ENCODE data around the gene OSBPL8.
"Not testable (repeated sequence)": the region's sequence is repeated elsewhere in the genome, so short reads cannot be mapped to it uniquely, and the experiment has no call there.

OSBPL8 gene

DNA sequence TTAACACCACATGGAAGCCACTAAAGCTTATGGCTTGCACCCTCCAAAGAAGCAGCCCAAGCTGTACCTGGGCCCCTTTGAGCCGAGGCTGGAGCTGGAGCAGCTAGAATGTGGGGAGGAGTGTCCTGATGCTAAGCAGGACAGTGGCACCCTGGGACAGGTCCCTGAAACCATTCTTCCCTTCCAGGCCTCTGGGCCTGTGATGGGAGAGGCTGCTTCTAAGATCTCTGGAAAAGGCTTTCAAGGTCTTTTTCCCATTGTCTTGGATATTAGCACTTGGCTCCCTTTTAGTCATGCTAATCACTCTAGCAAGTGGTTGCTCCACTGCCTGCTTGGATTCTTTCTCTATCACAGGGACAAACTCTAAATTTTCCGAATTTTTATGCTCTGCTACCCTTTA is 40.9 kb downstream of the OSBPL8 start:
- H3K27me3 ChIP-seq (replicated peaks; ENCODE audit: control insufficient read depth, insufficient read depth, low read length), result no peaks in the 10 kb centered on the region
- no peak overlapping the region for H3K4me3 ChIP-seq (ENCODE audit: low read length)
- no peaks in the 10 kb centered on the region for H3K4me1 ChIP-seq (ENCODE audit: control insufficient read depth, insufficient read depth, low read length)
- H3K9ac ChIP-seq (ENCODE audit: low read length), result no peak overlapping the region
- no peaks in the 10 kb centered on the region for H3K9me3 ChIP-seq (ENCODE audit: control insufficient read depth, low read length)
- no peak for DNase-seq (ENCODE audit: low read depth)
- no peaks in the 10 kb centered on the region for H3K36me3 ChIP-seq (ENCODE audit: control insufficient read depth, insufficient read depth, low read length, severe bottlenecking)

DNA sequence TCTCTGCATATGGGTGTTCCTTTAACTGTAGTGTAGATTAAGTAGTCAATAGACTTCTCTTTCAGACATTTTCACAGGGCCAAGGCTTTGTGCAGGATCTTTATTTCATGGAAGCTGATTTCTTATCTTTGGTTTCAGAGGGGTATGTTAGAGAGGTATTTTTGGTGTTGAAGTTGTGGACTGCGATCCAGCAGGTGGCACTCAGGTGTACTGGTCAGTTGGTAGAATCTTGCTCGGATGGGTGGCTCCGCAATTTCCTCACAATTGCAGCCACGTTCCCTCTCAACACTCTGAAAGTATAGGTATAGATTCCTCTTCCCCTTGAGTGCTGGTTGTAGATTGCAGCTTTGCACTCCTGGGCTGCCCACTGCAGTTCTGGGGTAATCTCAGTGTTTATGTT is 44.3 kb downstream of the OSBPL8 start:
- H3K9ac ChIP-seq (ENCODE audit: low read length), result no peak overlapping the region

DNA sequence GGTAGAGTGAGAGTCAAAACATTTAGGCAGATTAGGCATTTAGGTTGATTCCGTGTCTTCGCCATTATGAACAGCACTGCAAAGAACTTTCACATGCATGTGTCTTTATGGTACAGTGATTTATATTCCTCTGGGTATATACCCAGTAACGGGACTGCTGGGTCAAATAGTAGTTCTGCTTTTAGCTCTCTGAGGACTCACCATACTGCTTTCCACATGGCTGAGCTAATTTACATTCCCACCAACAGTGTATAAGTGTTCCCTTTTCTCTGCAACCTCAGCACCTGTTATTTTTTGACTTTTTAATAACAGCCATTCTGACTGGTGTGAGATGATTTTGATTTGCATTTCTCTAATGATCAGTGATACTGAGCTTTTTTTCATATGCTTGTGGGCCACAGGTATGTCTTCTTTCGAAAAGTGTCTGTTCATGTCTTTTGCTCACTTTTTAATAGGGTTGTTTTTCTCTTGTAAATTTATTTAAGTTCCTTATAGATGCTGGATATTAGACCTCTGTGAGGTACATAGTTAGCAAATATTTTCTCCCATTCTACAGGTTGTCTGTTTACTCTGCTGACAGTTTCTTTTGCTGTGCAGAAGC is 48.4 kb downstream of the OSBPL8 start:
- H3K4me1 ChIP-seq (ENCODE audit: control insufficient read depth, insufficient read depth, low read length); DNase-seq (ENCODE audit: low read depth); H3K9me3 ChIP-seq (ENCODE audit: control insufficient read depth, low read length); H3K4me3 ChIP-seq (ENCODE audit: low read length); H3K9ac ChIP-seq (ENCODE audit: low read length); H3K36me3 ChIP-seq (ENCODE audit: control insufficient read depth, insufficient read depth, low read length, severe bottlenecking); H3K27me3 ChIP-seq (replicated peaks; ENCODE audit: control insufficient read depth, insufficient read depth, low read length): not testable (repeated sequence)

More for the DNA sequence above, 44.3 kb downstream of the OSBPL8 start:
- Histone ChIP-seq H3K27me3 (replicated peaks; ENCODE audit: control insufficient read depth, insufficient read depth, low read length) (no peaks in the 10 kb centered on the region), H3K9me3 (ENCODE audit: control insufficient read depth, low read length) (no peaks in the 10 kb centered on the region), H3K4me3 (ENCODE audit: low read length) (no peak overlapping the region), H3K4me1 (ENCODE audit: control insufficient read depth, insufficient read depth, low read length) (no peaks in the 10 kb centered on the region), H3K36me3 (ENCODE audit: control insufficient read depth, insufficient read depth, low read length, severe bottlenecking) (no peaks in the 10 kb centered on the region)
- DNase-seq (ENCODE audit: low read depth), result no peak

- H3K36me3 ChIP-seq (ENCODE audit: control insufficient read depth, insufficient read depth, low read length, severe bottlenecking), result no peaks in the 10 kb centered on the region
- no peaks in the 10 kb centered on the region for H3K27me3 ChIP-seq (replicated peaks; ENCODE audit: control insufficient read depth, insufficient read depth, low read length)
- H3K9ac ChIP-seq (ENCODE audit: low read length), result no peak overlapping the region
- H3K4me3 ChIP-seq (ENCODE audit: low read length), result no peak overlapping the region
- no peaks in the 10 kb centered on the region for H3K9me3 ChIP-seq (ENCODE audit: control insufficient read depth, low read length)
- DNase-seq (ENCODE audit: low read depth), result no peak
- H3K4me1 ChIP-seq (ENCODE audit: control insufficient read depth, insufficient read depth, low read length), result peaks cover 4% of the 10 kb centered on the region
These were observed 51.2 kb downstream of the OSBPL8 start for GRCh38 chr12:76508128-76508980.

- no peak for DNase-seq (ENCODE audit: low read depth)
- H3K4me1 ChIP-seq (ENCODE audit: control insufficient read depth, insufficient read depth, low read length), result peaks cover 4% of the 10 kb centered on the region
These were observed 53.4 kb downstream of the OSBPL8 start for GRCh38 chr12:76506149-76506548.

GRCh38 chr12:76505050-76505449 is 54.5 kb downstream of the OSBPL8 start:
- no peaks in the 10 kb centered on the region for H3K9me3 ChIP-seq (ENCODE audit: control insufficient read depth, low read length)
- no peak for DNase-seq (ENCODE audit: low read depth)
- H3K9ac ChIP-seq (ENCODE audit: low read length), result no peak overlapping the region
- no peak overlapping the region for H3K4me3 ChIP-seq (ENCODE audit: low read length)
- peaks cover 4% of the 10 kb centered on the region for H3K4me1 ChIP-seq (ENCODE audit: control insufficient read depth, insufficient read depth, low read length)
- H3K36me3 ChIP-seq (ENCODE audit: control insufficient read depth, insufficient read depth, low read length, severe bottlenecking), result no peaks in the 10 kb centered on the region
- no peaks in the 10 kb centered on the region for H3K27me3 ChIP-seq (replicated peaks; ENCODE audit: control insufficient read depth, insufficient read depth, low read length)

More at GRCh38 chr12:76506149-76506548, 53.4 kb downstream of the OSBPL8 start:
- Histone ChIP-seq H3K9me3 (ENCODE audit: control insufficient read depth, low read length) (no peaks in the 10 kb centered on the region), H3K27me3 (replicated peaks; ENCODE audit: control insufficient read depth, insufficient read depth, low read length) (no peaks in the 10 kb centered on the region), H3K9ac (ENCODE audit: low read length) (no peak overlapping the region), H3K4me3 (ENCODE audit: low read length) (no peak overlapping the region), H3K36me3 (ENCODE audit: control insufficient read depth, insufficient read depth, low read length, severe bottlenecking) (no peaks in the 10 kb centered on the region)

- no peak for DNase-seq (ENCODE audit: low read depth)
- Histone ChIP-seq H3K36me3 (ENCODE audit: control insufficient read depth, insufficient read depth, low read length, severe bottlenecking) (no peaks in the 10 kb centered on the region), H3K4me1 (ENCODE audit: control insufficient read depth, insufficient read depth, low read length) (peaks cover 4% of the 10 kb centered on the region), H3K9me3 (ENCODE audit: control insufficient read depth, low read length) (no peaks in the 10 kb centered on the region), H3K9ac (ENCODE audit: low read length) (no peak overlapping the region), H3K4me3 (ENCODE audit: low read length) (no peak overlapping the region), H3K27me3 (replicated peaks; ENCODE audit: control insufficient read depth, insufficient read depth, low read length) (no peaks in the 10 kb centered on the region)
These were observed 55.0 kb downstream of the OSBPL8 start for GRCh38 chr12:76504606-76505005.

- Histone ChIP-seq H3K27me3 (replicated peaks; ENCODE audit: control insufficient read depth, insufficient read depth, low read length) (no peaks in the 10 kb centered on the region), H3K9me3 (ENCODE audit: control insufficient read depth, low read length) (no peaks in the 10 kb centered on the region), H3K4me3 (ENCODE audit: low read length) (no peak overlapping the region), H3K36me3 (ENCODE audit: control insufficient read depth, insufficient read depth, low read length, severe bottlenecking) (no peaks in the 10 kb centered on the region), H3K4me1 (ENCODE audit: control insufficient read depth, insufficient read depth, low read length) (peaks cover 4% of the 10 kb centered on the region), H3K9ac (ENCODE audit: low read length) (no peak overlapping the region)
- DNase-seq (ENCODE audit: low read depth), result no peak
These were observed 55.6 kb downstream of the OSBPL8 start for GRCh38 chr12:76503957-76504356.

GRCh38 chr12:76501390-76501789 is 58.2 kb downstream of the OSBPL8 start:
- H3K9me3 ChIP-seq (ENCODE audit: control insufficient read depth, low read length), result no peaks in the 10 kb centered on the region
- H3K36me3 ChIP-seq (ENCODE audit: control insufficient read depth, insufficient read depth, low read length, severe bottlenecking), result no peaks in the 10 kb centered on the region
- H3K4me1 ChIP-seq (ENCODE audit: control insufficient read depth, insufficient read depth, low read length), result peaks cover 4% of the 10 kb centered on the region
- no peak overlapping the region for H3K4me3 ChIP-seq (ENCODE audit: low read length)
- DNase-seq (ENCODE audit: low read depth), result no peak
- no peak overlapping the region for H3K9ac ChIP-seq (ENCODE audit: low read length)
- no peaks in the 10 kb centered on the region for H3K27me3 ChIP-seq (replicated peaks; ENCODE audit: control insufficient read depth, insufficient read depth, low read length)

- H3K36me3 ChIP-seq (ENCODE audit: control insufficient read depth, insufficient read depth, low read length, severe bottlenecking); H3K9me3 ChIP-seq (ENCODE audit: control insufficient read depth, low read length); H3K27me3 ChIP-seq (replicated peaks; ENCODE audit: control insufficient read depth, insufficient read depth, low read length); H3K4me3 ChIP-seq (ENCODE audit: low read length); H3K9ac ChIP-seq (ENCODE audit: low read length); DNase-seq (ENCODE audit: low read depth); H3K4me1 ChIP-seq (ENCODE audit: control insufficient read depth, insufficient read depth, low read length): not testable (repeated sequence)
These were observed 60.4 kb downstream of the OSBPL8 start for GRCh38 chr12:76499136-76499535.

DNA sequence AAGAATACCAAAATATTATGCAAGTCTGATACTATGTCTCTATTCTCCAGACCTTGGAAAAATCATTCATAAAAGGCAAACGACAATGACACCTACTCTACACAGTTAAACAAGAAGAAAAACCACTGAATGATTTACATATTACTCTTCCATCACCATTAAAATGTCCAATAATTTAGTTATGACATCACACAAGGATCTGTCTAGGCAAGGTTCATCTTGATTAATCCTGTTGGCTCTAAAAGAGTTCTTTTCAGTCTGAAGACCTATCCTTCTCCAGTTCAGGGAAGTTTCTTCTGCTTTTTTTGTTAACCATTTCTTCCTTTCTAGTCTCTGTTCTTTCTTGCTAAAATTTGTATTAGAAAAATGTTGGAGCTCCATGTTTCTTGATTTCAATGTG is 64.0 kb downstream of the OSBPL8 start:
- peak; percentile 2 for DNase-seq (ENCODE audit: low read depth)
- Histone ChIP-seq H3K9me3 (ENCODE audit: control insufficient read depth, low read length) (peaks cover 12% of the 10 kb centered on the region), H3K36me3 (ENCODE audit: control insufficient read depth, insufficient read depth, low read length, severe bottlenecking) (no peaks in the 10 kb centered on the region), H3K27me3 (replicated peaks; ENCODE audit: control insufficient read depth, insufficient read depth, low read length) (no peaks in the 10 kb centered on the region), H3K4me1 (ENCODE audit: control insufficient read depth, insufficient read depth, low read length) (no peaks in the 10 kb centered on the region), H3K4me3 (ENCODE audit: low read length) (no peak overlapping the region), H3K9ac (ENCODE audit: low read length) (no peak overlapping the region)

All from adipocyte (in vitro differentiated cells).